Umbilical cord (tissue), 2 donors: ENCODE results near the gene CALML6. TPM values are rescaled to one million over a fixed set of nuclear protein-coding genes. Genes with fewer than 3 reads are reported as not detected.

Source experiments
- DNase-seq: peaks from one replicate; pipeline ENCODE4 v3.0.0-alpha.2; 2015; ENCODE audit warnings: low spot score
- total RNA-seq: library from RNA; depleted of rRNA; stranded (reverse); fragments of >200 nt; gene quantifications from one replicate; pipeline ENCODE4 v1.2.3, GENCODE V29; 2014; ENCODE audit warnings: low replicate concordance; ENCODE audit not compliant: insufficient read depth

Gene CALML6
- total RNA-seq, 1 donor from 2014 or later = 0.72 TPM

DNA sequence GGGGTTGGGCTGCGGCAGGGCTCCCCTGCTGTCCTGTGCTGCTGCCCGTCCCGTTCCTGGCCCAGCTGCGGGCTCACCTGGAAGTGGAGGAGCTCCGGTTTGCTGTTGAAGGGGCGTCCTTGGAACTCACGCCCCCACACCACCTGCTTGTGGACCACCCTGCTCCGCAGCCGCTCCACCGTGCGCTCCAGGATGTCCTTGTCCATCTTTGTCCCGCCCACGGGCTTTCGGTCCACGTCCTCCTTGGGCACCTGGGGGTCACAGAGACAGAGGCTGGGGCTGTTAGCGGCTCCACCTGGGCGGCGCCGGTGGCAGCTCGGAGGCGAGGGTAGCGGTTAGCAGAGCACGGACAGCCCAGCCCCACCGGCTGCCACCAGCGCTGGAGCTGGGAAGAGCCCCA is 49.8 kb downstream of the CALML6 start:
- DNase-seq = no peak

GRCh38 chr1:1965546-1965945 is 50.5 kb downstream of the CALML6 start:
- no peak for DNase-seq

GRCh38 chr1:1966071-1966740 is 51.1 kb downstream of the CALML6 start:
- DNase-seq = no peak

Other genes starting within 250 kb of the CALML6 start
- gene SLC35E2B, start 222.5 kb upstream of the CALML6 start, total RNA-seq = 34.7 TPM
- gene CDK11A, start 190.9 kb upstream of the CALML6 start, total RNA-seq = 21.9 TPM
- gene NADK, start 136.8 kb upstream of the CALML6 start, total RNA-seq = 20.2 TPM
- gene GNB1, start 24.2 kb upstream of the CALML6 start, total RNA-seq = 60.9 TPM
- not detected for gene TMEM52, start 4.0 kb downstream of the CALML6 start, total RNA-seq
- 4.6 TPM for gene CFAP74, start 88.5 kb downstream of the CALML6 start, total RNA-seq
- 0.72 TPM for gene GABRD, start 104.1 kb downstream of the CALML6 start, total RNA-seq
- 35.2 TPM for gene PRKCZ, start 135.2 kb downstream of the CALML6 start, total RNA-seq